ENCODE data around the gene CTCF. TPM values are rescaled to one million over a fixed set of nuclear protein-coding genes. Genes with fewer than 3 reads are reported as not detected.

CTCF gene
- total and polyA plus RNA-seq, 10 of the 15 experiments (the other 5 are each of a cell fraction or from before 2014, with no cell fraction given), result 9.1 to 55.0 (median 41.8) TPM

- TF ChIP-seq CUX1 (IDR thresholded peaks at IDR 0.05; ENCODE audit: insufficient replicate concordance, low read depth, low read length) (no peak), ETV6 (conservative IDR thresholded peaks at IDR 0.05 in 1 of 2, IDR thresholded peaks at IDR 0.05 in 1 of 2; ENCODE audit: borderline replicate concordance in 1 of 2, low read depth in 1 of 2) (no peak), ZBTB4 (CRISPR knock-in tag; IDR thresholded peaks at IDR 0.05) (no peak), LARP7 (IDR thresholded peaks at IDR 0.05) (no peak), BCLAF1 (IDR thresholded peaks at IDR 0.05) (no peak), HSF1 (IDR thresholded peaks at IDR 0.05; ENCODE audit: low read depth, low read length) (no peak)
Measured at GRCh38 chr16:67539271-67539670, 23.1 kb upstream of the CTCF start (continued).
